ENCODE data around the gene NFIB.

- TF ChIP-seq CTCF (IDR thresholded peaks at IDR 0.05) (no peak), POLR2A (IDR thresholded peaks at IDR 0.05) (no peak), POLR2AphosphoS5 (IDR thresholded peaks at IDR 0.05) (no peak)
These were observed 232.2 kb downstream of the NFIB start for GRCh38 chr9:14081745-14082144.

All from stomach (tissue), 4 donors.